Measurements from ENCODE around the gene COX8C. TPM values are rescaled to one million over a fixed set of nuclear protein-coding genes. Genes with fewer than 3 reads are reported as not detected.
A peak's percentile ranks its signal among the peaks of the same experiment; 100 is the strongest.

The COX8C gene
- total RNA-seq, 6 experiments from 2014 or later, result not detected

DNA sequence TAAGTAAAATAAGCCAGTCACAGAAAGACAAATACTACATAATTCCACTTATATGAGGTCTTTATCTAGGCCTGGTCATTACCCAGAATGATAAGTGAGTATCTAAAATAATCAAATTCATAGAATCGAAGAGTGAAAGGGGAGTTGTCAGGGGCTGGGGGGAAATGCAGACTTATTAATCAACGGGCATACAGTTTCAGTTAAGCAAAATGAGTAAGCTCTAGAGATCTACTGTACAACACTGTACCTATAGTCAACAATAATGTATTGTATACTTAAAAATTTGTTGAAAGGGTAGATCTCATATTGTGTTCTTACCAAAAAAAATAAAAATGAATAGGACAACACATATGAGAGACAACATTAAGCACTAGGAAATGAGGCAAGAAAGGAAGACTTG is 27.5 kb upstream of the COX8C start:
- TF ChIP-seq POLR2A (IDR thresholded peaks at IDR 0.05), result no peak
- TF ChIP-seq, protein P1, sequence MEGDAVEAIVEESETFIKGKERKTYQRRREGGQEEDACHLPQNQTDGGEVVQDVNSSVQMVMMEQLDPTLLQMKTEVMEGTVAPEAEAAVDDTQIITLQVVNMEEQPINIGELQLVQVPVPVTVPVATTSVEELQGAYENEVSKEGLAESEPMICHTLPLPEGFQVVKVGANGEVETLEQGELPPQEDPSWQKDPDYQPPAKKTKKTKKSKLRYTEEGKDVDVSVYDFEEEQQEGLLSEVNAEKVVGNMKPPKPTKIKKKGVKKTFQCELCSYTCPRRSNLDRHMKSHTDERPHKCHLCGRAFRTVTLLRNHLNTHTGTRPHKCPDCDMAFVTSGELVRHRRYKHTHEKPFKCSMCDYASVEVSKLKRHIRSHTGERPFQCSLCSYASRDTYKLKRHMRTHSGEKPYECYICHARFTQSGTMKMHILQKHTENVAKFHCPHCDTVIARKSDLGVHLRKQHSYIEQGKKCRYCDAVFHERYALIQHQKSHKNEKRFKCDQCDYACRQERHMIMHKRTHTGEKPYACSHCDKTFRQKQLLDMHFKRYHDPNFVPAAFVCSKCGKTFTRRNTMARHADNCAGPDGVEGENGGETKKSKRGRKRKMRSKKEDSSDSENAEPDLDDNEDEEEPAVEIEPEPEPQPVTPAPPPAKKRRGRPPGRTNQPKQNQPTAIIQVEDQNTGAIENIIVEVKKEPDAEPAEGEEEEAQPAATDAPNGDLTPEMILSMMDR (IDR thresholded peaks at IDR 0.05), result no peak
- ATAC-seq, result no peak
- no peaks in the 10 kb centered on the region for H3K9me3 ChIP-seq
- WGBS (ENCODE audit: insufficient coverage, low coverage, low lambda C conversion rate, missing lambda C conversion rate), result 93% methylated on average over 2 of the region's 2 CpGs
- H3K36me3 ChIP-seq, result no peaks in the 10 kb centered on the region
- no peak overlapping the region for H3K4me3 ChIP-seq
- no peak for DNase-seq
- intact Hi-C loops (cut with DNase I), result no loop called here
- no peak overlapping the region for H3K27ac ChIP-seq
- H3K4me1 ChIP-seq, result no peaks in the 10 kb centered on the region
- H3K27me3 ChIP-seq, result no peaks in the 10 kb centered on the region

DNA sequence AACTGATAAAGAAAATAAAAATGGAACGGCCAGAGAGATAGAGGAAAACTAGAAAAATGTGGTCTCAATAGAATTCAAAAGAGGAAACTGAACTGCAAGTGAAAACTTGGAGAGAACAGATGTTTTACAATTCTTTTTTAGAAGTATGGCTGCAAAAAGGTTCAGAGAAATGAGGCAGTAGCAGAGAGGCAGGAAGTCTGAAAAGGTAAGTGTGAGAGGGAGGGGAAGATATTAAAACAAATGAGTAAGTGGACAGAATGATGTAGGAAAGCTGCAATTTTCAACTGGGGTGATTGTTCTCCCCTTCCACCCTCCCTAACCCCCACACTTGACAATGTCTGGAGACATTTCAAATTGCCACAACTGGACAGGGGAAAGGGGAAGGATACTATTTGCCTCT is 27.0 kb upstream of the COX8C start:
- Histone ChIP-seq H3K27me3 (no peaks in the 10 kb centered on the region), H3K9me3 (no peaks in the 10 kb centered on the region), H3K4me3 (no peak overlapping the region), H3K36me3 (no peaks in the 10 kb centered on the region), H3K27ac (no peak overlapping the region), H3K4me1 (no peaks in the 10 kb centered on the region)
- 38% methylated on average over 1 of the region's 1 CpG for WGBS (ENCODE audit: insufficient coverage, low coverage, low lambda C conversion rate, missing lambda C conversion rate)
- intact Hi-C loops (cut with DNase I), result no loop called here
- DNase-seq (no peak), ATAC-seq (no peak)
- TF ChIP-seq POLR2A (IDR thresholded peaks at IDR 0.05), result no peak
- TF ChIP-seq, protein P1 (IDR thresholded peaks at IDR 0.05), result no peak

DNA sequence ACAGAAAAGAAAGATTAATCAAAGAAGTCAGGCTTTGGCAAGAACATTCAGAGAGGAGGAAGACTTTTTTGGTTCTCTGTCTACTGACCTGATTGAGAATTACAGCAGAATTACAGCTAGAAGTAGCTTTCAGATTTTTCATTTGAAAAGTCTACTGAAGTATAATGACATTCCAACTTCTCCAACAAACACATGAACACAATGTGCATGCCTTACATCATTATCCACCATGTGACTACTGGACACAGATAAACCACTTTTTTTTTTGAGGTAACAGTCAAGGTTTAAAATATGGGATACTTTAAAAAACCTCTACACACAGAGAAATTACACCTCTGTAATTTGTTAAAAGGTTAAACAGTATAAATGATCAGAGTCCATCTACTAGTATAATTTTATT is 26.5 kb upstream of the COX8C start:
- ATAC-seq, result no peak
- Histone ChIP-seq H3K27me3 (no peaks in the 10 kb centered on the region), H3K36me3 (no peaks in the 10 kb centered on the region), H3K27ac (no peak overlapping the region), H3K9me3 (no peaks in the 10 kb centered on the region), H3K4me1 (no peaks in the 10 kb centered on the region), H3K4me3 (no peak overlapping the region)
- TF ChIP-seq POLR2A (IDR thresholded peaks at IDR 0.05), result no peak
- TF ChIP-seq, protein P1 (IDR thresholded peaks at IDR 0.05), result no peak
- intact Hi-C loops (cut with DNase I), result no loop called here
- no peak for DNase-seq

DNA sequence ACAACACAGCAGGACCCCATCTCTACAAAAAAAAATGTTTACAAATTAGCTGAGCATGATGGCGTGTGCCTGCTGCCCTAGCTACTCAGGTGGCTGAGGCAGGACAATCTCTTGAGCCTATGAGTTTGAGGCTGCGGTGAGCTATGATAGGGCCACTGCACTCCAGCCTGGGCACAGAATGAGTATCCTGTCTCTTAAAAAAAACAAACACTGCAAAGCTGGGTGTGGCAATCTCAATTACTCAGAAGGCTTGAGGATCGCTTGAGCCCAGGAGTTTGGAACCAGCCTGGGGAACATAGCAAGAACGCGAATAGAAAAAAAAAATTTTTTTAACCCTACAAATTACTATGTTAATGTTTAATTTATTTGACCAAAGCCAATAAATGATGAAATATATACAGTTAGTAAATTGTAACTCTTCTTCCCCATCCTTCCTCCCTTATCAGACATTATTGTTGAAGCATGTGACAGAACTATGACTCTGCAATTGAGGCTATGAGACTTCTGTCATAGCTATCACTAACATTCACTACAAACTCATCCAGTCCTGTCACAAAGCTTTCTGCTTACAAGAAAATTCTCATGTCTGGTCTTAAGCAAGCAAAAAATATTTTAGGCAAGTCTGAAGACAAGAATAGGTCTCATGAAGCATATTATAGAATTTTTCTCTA is 23.9 kb upstream of the COX8C start:
- Histone ChIP-seq H3K36me3 (no peaks in the 10 kb centered on the region), H3K27ac (no peak overlapping the region), H3K27me3 (no peaks in the 10 kb centered on the region), H3K4me3 (no peak overlapping the region), H3K9me3 (no peaks in the 10 kb centered on the region), H3K4me1 (no peaks in the 10 kb centered on the region)
- TF ChIP-seq POLR2A (IDR thresholded peaks at IDR 0.05), result no peak
- TF ChIP-seq, protein P1 (IDR thresholded peaks at IDR 0.05), result no peak
- ATAC-seq, result peak in 1 of 4 donors; percentile 41
- intact Hi-C loops (cut with DNase I), result no loop called here
- 77% methylated on average over 3 of the region's 5 CpGs for WGBS (ENCODE audit: insufficient coverage, low coverage, low lambda C conversion rate, missing lambda C conversion rate)
- DNase-seq, result no peak

Data from right lobe of liver (tissue), 6 donors.